NCI-H524 treated with DMSO at 0.1 percent for 48 hours (cell line): ENCODE data around the gene LRRD1.
A peak's percentile ranks its signal among the peaks of the same experiment; 100 is the strongest.
"Not testable (repeated sequence)": the region's sequence is repeated elsewhere in the genome, so short reads cannot be mapped to it uniquely, and the experiment has no call there.

Source experiments
- DNase-seq: peaks from one replicate; lab custom pipeline; 2025; lab: John Stamatoyannopoulos, UW

The LRRD1 gene

GRCh38 chr7:92141161-92141560 lies 37.8 kb downstream of the LRRD1 start:
- no peak for DNase-seq

- no peak for DNase-seq
These were observed 41.4 kb downstream of the LRRD1 start for GRCh38 chr7:92137557-92137956.

GRCh38 chr7:92135052-92135889 lies 43.7 kb downstream of the LRRD1 start:
- no peak for DNase-seq

- peak; percentile 73 for DNase-seq
These were observed 44.5 kb downstream of the LRRD1 start, which contains the start of gene CYP51A1 for GRCh38 chr7:92134271-92135051. TSS of gene CYP51A1 (minus strand) at chr7:92134477. CDS start at chr7:92134364, 113 bp downstream.

- peak; percentile 38 for DNase-seq
These were observed 45.1 kb downstream of the LRRD1 start for GRCh38 chr7:92133737-92134270.

GRCh38 chr7:92133133-92133736 lies 45.7 kb downstream of the LRRD1 start:
- DNase-seq: no peak

- no peak for DNase-seq
These were observed 47.1 kb downstream of the LRRD1 start for GRCh38 chr7:92131764-92132330.

GRCh38 chr7:92131093-92131492 lies 47.8 kb downstream of the LRRD1 start:
- no peak for DNase-seq

- no peak for DNase-seq
These were observed 57.3 kb downstream of the LRRD1 start for GRCh38 chr7:92121681-92122080.

GRCh38 chr7:92119213-92119759 lies 59.7 kb downstream of the LRRD1 start:
- DNase-seq: no peak

- DNase-seq: no peak
These were observed 62.0 kb downstream of the LRRD1 start for GRCh38 chr7:92116949-92117348.

GRCh38 chr7:92115821-92116220 lies 63.1 kb downstream of the LRRD1 start:
- peak; percentile 82 for DNase-seq

GRCh38 chr7:92110857-92111256 lies 68.1 kb downstream of the LRRD1 start:
- DNase-seq: no peak

GRCh38 chr7:92108821-92109220 lies 70.1 kb downstream of the LRRD1 start:
- no peak for DNase-seq

- not testable (repeated sequence) for DNase-seq
These were observed 76.1 kb downstream of the LRRD1 start for GRCh38 chr7:92102862-92103261.

GRCh38 chr7:92100534-92100933 lies 78.4 kb downstream of the LRRD1 start:
- DNase-seq: no peak

- DNase-seq: no peak
These were observed 83.6 kb downstream of the LRRD1 start for GRCh38 chr7:92095380-92095779.
